Mammary epithelial cell (primary cell): ENCODE data around the gene RDX.

Experiments
- EZH2 ChIP-seq: IDR thresholded peaks from 2 replicates; pipeline ENCODE4 v1.6.1; 2012; ENCODE audit warnings: low read length, inconsistent platforms, borderline replicate concordance
- TF ChIP-seq, protein P1 (sequence below), 2 donors: IDR thresholded peaks in 1 of 2; conservative IDR thresholded peaks in 1 of 2; 2 replicates each; pipeline ENCODE4 v1.5.1; 2011 to 2012; ENCODE audit warnings: inconsistent platforms in 2 of 2, low read length in 2 of 2, mild to moderate bottlenecking in 2 of 2, control low read depth in 1 of 2, low read depth in 1 of 2; ENCODE audit not compliant: insufficient read depth in 1 of 2; ENCODE audit errors: extremely low read depth in 1 of 2

DNA sequence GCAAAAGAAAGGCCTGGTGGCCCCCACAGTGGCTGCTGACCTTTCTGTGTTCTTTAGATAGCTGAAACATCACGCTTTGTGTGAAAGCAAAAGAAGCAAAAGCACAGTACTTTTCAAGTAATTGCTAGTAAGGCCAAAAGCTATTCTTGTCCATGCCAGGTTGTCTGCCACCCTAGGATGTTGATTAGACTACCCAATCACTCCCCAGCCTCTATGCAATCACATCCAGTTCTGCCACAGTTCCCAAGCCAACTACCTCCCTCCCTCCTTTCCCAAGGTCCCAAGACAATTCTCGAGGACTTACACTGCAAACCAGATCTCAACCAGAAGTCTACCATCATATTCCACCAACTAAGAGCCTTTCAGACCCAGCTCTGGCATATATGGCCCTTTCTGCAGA lies 46.2 kb downstream of the RDX start:
- TF ChIP-seq, protein P1, sequence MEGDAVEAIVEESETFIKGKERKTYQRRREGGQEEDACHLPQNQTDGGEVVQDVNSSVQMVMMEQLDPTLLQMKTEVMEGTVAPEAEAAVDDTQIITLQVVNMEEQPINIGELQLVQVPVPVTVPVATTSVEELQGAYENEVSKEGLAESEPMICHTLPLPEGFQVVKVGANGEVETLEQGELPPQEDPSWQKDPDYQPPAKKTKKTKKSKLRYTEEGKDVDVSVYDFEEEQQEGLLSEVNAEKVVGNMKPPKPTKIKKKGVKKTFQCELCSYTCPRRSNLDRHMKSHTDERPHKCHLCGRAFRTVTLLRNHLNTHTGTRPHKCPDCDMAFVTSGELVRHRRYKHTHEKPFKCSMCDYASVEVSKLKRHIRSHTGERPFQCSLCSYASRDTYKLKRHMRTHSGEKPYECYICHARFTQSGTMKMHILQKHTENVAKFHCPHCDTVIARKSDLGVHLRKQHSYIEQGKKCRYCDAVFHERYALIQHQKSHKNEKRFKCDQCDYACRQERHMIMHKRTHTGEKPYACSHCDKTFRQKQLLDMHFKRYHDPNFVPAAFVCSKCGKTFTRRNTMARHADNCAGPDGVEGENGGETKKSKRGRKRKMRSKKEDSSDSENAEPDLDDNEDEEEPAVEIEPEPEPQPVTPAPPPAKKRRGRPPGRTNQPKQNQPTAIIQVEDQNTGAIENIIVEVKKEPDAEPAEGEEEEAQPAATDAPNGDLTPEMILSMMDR (conservative IDR thresholded peaks at IDR 0.05 in 1 of 2, IDR thresholded peaks at IDR 0.05 in 1 of 2; ENCODE audit: extremely low read depth in 1 of 2, insufficient read depth in 1 of 2, low read depth in 1 of 2, low read length in 2 of 2), result no peak
- no peak for TF ChIP-seq EZH2
